ENCODE results near the gene TENT5C.
A peak's percentile ranks its signal among the peaks of the same experiment; 100 is the strongest.

TENT5C gene

DNA sequence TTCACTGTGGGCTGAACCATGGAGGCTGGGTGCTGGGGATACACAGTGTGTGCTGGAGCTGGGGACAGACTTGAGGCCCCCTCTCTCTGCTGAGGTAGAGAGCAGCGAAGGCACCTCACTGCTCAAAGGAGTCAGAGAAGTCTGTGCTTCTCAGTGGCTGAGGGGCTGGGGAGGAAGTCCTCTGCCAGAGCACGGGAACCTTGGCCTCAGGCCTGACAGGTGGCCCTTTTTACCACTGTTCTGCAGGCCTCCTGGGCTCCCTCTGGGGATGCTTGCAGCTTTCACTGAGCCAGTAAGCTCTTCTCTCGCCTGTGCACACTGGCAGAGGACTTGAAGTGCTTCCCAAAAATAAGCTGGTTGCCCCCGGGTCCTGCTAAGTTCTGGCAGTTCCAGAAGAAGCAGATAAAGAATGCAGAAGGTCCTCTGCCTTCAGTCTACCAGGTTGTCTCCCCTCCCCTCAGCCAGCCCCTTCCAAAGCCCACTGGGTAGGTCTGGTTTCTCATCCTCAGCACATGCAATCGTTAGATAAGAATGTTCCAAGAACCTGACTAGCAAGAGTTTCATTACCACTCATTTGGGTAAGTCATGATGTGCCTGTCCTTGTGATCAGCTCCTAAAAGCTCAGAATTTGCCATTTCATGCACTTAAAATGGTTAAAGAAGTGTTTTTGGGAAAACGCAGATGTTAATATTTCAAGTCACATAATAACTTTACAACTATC is 53.9 kb downstream of the TENT5C start:
- H3K9me3 ChIP-seq (ENCODE audit: control insufficient read depth, insufficient read depth, low read depth, low read length) = peaks cover 17% of the 10 kb centered on the region
- H3K27ac ChIP-seq (ENCODE audit: low read depth, low read length) = no peak overlapping the region
- H3K27me3 ChIP-seq (ENCODE audit: control insufficient read depth, insufficient read depth, low read length) = no peaks in the 10 kb centered on the region
- H3K4me3 ChIP-seq (ENCODE audit: low read depth, low read length) = no peak overlapping the region
- H3K4me1 ChIP-seq (ENCODE audit: control insufficient read depth, insufficient read depth, low read length) = peaks cover 21% of the 10 kb centered on the region
- no peaks in the 10 kb centered on the region for H3K36me3 ChIP-seq (ENCODE audit: control insufficient read depth, insufficient read depth, low read length)
- H3K9ac ChIP-seq (ENCODE audit: low read length) = no peak overlapping the region

DNA sequence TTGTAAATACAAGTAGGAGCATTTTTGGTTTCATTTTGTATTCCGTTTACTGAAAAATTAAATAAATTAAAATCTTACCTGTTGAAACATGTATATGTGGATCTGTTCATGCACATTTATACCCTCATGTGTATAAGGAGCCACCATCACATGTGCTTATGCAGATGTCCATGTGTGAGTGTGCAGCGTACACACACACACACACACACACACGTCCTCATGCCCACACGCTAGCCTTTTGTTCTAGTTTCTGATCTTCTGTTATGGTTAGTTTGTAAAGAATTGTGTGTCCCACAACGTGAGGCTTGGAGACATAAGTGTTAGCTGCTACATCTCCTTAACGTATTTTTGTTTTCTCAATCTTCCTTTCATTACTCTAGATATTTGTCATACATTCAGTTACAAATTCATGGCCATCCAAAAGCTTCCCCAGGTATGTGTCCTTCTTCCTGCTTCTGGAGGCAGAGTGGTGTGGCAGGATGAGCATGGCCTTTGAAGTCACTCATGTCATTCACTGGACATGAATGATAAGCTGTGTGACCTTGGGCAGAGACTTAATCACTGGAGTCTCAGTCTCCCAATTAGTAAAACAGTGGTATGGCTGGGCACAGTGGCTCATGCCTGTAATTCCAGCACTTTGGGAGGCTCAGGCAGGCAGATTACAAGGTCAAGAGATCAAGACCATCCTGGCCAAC is 54.6 kb downstream of the TENT5C start:
- Histone ChIP-seq H3K27me3 (ENCODE audit: control insufficient read depth, insufficient read depth, low read length) (no peaks in the 10 kb centered on the region), H3K4me1 (ENCODE audit: control insufficient read depth, insufficient read depth, low read length) (peaks cover 21% of the 10 kb centered on the region), H3K4me3 (ENCODE audit: low read depth, low read length) (no peak overlapping the region), H3K27ac (ENCODE audit: low read depth, low read length) (no peak overlapping the region), H3K9ac (ENCODE audit: low read length) (no peak overlapping the region), H3K9me3 (ENCODE audit: control insufficient read depth, insufficient read depth, low read depth, low read length) (peaks cover 17% of the 10 kb centered on the region), H3K36me3 (ENCODE audit: control insufficient read depth, insufficient read depth, low read length) (no peaks in the 10 kb centered on the region)

DNA sequence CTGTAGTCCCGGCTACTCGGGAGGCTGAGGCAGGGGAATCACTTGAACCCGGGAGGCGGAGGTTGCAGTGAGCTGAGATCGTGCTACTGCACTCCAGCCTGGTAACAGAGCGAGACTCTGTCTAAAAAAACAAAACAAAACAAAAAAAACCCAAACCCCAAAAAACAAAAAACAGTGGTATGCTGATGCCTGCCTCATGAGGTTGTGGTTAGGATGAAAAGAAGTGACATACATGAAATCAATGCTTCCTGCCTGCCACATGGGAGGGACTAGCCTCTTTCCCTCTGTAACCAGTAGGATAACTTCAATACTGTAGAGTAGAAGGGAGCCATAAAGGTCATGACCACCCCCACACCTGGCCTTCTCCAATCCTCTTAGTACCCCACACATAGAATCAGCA is 55.2 kb downstream of the TENT5C start:
- H3K4me3 ChIP-seq (ENCODE audit: low read depth, low read length) = no peak overlapping the region
- H3K9me3 ChIP-seq (ENCODE audit: control insufficient read depth, insufficient read depth, low read depth, low read length) = peaks cover 17% of the 10 kb centered on the region
- H3K4me1 ChIP-seq (ENCODE audit: control insufficient read depth, insufficient read depth, low read length) = peaks cover 19% of the 10 kb centered on the region
- no peak overlapping the region for H3K27ac ChIP-seq (ENCODE audit: low read depth, low read length)
- no peaks in the 10 kb centered on the region for H3K27me3 ChIP-seq (ENCODE audit: control insufficient read depth, insufficient read depth, low read length)
- no peaks in the 10 kb centered on the region for H3K36me3 ChIP-seq (ENCODE audit: control insufficient read depth, insufficient read depth, low read length)
- H3K9ac ChIP-seq (ENCODE audit: low read length) = no peak overlapping the region

DNA sequence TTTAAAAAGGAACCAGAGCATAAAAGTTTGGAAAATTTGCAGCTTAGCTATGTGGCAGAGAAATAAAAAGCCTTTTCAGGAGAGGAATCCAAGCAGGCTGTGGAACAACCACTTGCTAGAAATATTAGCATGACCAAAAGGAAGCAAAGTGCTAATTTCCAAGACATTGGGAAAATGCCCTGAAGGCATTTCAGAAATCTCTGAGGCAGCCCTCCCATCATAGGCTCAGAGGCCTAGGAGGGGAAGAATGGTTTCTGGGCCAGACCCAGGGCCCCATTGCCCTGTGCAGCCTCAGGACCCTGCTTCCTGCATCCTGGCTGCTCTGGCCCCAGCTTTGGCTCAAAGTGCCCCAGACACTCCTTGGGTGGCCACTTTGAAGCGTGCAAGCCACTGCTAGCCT is 56.8 kb downstream of the TENT5C start:
- Histone ChIP-seq H3K27me3 (ENCODE audit: control insufficient read depth, insufficient read depth, low read length) (no peaks in the 10 kb centered on the region), H3K9ac (ENCODE audit: low read length) (no peak overlapping the region), H3K9me3 (ENCODE audit: control insufficient read depth, insufficient read depth, low read depth, low read length) (peaks cover 17% of the 10 kb centered on the region), H3K4me3 (ENCODE audit: low read depth, low read length) (no peak overlapping the region), H3K27ac (ENCODE audit: low read depth, low read length) (0 out of 2 replicates have a peak overlapping the region, but pooled peaks have one; percentile 56), H3K36me3 (ENCODE audit: control insufficient read depth, insufficient read depth, low read length) (no peaks in the 10 kb centered on the region), H3K4me1 (ENCODE audit: control insufficient read depth, insufficient read depth, low read length) (peaks cover 5% of the 10 kb centered on the region; the same call in 1 of the 2 replicates)

DNA sequence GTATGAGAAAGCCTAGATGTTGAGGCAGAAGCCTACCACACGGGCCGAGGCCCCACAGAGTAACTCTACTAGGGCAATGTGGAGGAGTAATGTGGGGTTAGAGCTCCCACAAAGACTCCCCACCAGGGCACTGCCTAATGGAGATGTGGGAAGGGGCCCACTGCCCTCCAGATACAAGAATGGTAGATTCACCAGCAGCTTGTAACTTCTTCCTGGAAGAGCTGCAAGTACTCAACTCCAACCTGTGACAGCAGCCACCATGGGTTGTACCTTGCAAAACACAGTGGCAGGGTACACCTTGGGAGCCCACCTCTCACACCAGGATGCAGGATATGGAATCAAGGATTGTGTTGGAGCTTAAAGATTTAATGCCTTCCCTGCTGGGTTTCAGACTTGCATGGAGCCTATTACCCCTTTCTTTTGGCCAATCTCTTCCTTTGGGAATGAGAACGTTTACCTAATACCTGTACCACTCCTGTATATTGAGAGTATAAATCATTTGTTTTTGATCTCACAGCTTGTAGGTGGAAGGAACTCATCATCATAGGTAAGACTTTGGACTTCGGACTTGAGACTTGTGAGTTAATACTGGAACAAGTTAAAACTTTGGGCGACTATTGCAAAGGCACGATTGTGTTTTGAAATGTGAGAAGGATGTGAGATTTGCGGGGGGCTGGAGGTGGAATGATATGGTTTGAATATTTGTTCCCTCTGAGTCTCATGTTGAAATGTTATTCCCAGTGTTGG is 57.5 kb downstream of the TENT5C start:
- no peak overlapping the region for H3K9ac ChIP-seq (ENCODE audit: low read length)
- H3K4me1 ChIP-seq (ENCODE audit: control insufficient read depth, insufficient read depth, low read length) = peaks cover 5% of the 10 kb centered on the region; the same call in 1 of the 2 replicates
- no peaks in the 10 kb centered on the region for H3K36me3 ChIP-seq (ENCODE audit: control insufficient read depth, insufficient read depth, low read length)
- H3K27me3 ChIP-seq (ENCODE audit: control insufficient read depth, insufficient read depth, low read length) = no peaks in the 10 kb centered on the region
- H3K4me3 ChIP-seq (ENCODE audit: low read depth, low read length) = no peak overlapping the region
- no peak overlapping the region for H3K27ac ChIP-seq (ENCODE audit: low read depth, low read length)
- H3K9me3 ChIP-seq (ENCODE audit: control insufficient read depth, insufficient read depth, low read depth, low read length) = peaks cover 17% of the 10 kb centered on the region

DNA sequence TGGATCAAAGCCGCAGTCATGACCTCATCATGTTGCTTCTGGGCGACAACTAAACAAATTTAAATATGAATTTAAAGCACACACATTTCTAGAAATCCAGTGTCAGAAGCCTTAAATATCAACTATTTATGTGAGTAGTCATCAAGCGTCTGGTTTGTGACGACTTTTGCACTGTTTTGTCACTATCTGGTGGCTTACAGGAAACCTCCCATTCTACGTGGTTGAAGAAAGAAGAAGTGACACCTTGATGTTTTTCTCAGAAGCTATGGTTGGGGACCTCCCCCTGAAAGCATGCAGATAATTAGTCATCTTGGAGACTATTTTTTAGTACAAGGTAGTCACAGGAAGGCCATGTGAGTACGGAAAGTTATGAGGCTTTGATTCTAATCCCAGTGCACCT is 58.5 kb downstream of the TENT5C start:
- peaks cover 5% of the 10 kb centered on the region; the same call in 1 of the 2 replicates for H3K4me1 ChIP-seq (ENCODE audit: control insufficient read depth, insufficient read depth, low read length)
- H3K9me3 ChIP-seq (ENCODE audit: control insufficient read depth, insufficient read depth, low read depth, low read length) = peaks cover 17% of the 10 kb centered on the region
- no peak overlapping the region for H3K9ac ChIP-seq (ENCODE audit: low read length)
- no peak overlapping the region for H3K27ac ChIP-seq (ENCODE audit: low read depth, low read length)
- H3K27me3 ChIP-seq (ENCODE audit: control insufficient read depth, insufficient read depth, low read length) = no peaks in the 10 kb centered on the region
- no peaks in the 10 kb centered on the region for H3K36me3 ChIP-seq (ENCODE audit: control insufficient read depth, insufficient read depth, low read length)
- H3K4me3 ChIP-seq (ENCODE audit: low read depth, low read length) = no peak overlapping the region

DNA sequence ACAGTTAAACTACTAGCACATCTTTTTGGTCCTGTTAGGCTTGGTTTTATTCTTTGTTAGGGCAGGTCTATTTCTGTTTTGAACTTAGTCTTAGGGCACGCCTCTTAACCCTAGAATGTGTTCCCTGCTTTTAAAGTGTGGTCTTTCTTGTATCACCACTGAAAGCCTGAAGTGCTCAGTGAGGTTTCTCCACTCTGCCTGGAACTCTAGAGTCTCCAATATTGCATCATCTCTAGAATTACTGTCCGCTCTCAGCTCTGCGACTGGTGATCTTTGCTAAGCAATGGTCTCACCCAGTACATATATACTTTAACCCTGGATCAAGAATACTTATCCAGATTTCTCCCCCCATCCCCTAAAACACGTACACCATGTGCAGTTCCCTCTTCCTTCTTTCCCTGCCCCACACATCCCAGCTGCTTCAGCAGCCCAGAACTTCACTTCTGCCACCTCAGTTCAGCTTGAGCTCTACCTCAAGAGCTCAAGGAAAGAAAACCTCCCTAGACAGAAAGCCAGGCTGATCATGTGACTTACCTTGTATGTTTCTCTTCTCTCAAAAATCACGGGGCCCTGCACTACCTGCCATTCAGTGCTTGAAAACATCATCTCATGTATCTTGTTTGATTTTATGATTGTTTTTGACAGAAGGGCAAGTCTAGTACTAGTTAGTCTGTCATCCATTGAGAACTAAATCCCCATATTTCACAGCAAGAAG is 59.9 kb downstream of the TENT5C start:
- Histone ChIP-seq H3K4me1 (ENCODE audit: control insufficient read depth, insufficient read depth, low read length) (peaks cover 5% of the 10 kb centered on the region; the same call in 1 of the 2 replicates), H3K27ac (ENCODE audit: low read depth, low read length) (no peak overlapping the region), H3K4me3 (ENCODE audit: low read depth, low read length) (no peak overlapping the region), H3K9ac (ENCODE audit: low read length) (no peak overlapping the region), H3K36me3 (ENCODE audit: control insufficient read depth, insufficient read depth, low read length) (no peaks in the 10 kb centered on the region), H3K27me3 (ENCODE audit: control insufficient read depth, insufficient read depth, low read length) (no peaks in the 10 kb centered on the region), H3K9me3 (ENCODE audit: control insufficient read depth, insufficient read depth, low read depth, low read length) (peaks cover 17% of the 10 kb centered on the region)

DNA sequence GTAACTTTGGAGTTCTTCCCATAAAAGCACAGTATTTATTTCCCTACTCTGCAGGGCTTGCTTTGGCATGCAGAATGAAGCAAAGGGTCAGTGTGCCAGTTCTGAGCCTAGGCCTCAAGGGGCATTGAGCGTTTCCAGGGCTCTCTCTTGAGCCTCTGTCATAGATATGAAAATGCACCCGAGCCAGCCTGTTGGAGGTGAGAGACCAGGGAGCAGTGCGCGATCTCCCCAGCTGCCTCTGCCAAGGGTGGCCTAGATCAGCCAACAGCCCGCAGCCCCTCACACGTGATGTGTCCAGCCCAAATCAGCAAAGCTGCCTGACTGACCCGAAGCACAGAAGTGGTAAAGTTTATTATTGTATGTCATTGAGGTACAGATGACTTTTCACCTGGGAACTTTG is 63.7 kb downstream of the TENT5C start:
- no peaks in the 10 kb centered on the region; the same call in 1 of the 2 replicates for H3K9me3 ChIP-seq (ENCODE audit: control insufficient read depth, insufficient read depth, low read depth, low read length)
- no peaks in the 10 kb centered on the region for H3K27me3 ChIP-seq (ENCODE audit: control insufficient read depth, insufficient read depth, low read length)
- H3K36me3 ChIP-seq (ENCODE audit: control insufficient read depth, insufficient read depth, low read length) = no peaks in the 10 kb centered on the region
- H3K4me3 ChIP-seq (ENCODE audit: low read depth, low read length) = no peak overlapping the region
- H3K27ac ChIP-seq (ENCODE audit: low read depth, low read length) = no peak overlapping the region
- H3K4me1 ChIP-seq (ENCODE audit: control insufficient read depth, insufficient read depth, low read length) = no peaks in the 10 kb centered on the region
- no peak overlapping the region for H3K9ac ChIP-seq (ENCODE audit: low read length)

DNA sequence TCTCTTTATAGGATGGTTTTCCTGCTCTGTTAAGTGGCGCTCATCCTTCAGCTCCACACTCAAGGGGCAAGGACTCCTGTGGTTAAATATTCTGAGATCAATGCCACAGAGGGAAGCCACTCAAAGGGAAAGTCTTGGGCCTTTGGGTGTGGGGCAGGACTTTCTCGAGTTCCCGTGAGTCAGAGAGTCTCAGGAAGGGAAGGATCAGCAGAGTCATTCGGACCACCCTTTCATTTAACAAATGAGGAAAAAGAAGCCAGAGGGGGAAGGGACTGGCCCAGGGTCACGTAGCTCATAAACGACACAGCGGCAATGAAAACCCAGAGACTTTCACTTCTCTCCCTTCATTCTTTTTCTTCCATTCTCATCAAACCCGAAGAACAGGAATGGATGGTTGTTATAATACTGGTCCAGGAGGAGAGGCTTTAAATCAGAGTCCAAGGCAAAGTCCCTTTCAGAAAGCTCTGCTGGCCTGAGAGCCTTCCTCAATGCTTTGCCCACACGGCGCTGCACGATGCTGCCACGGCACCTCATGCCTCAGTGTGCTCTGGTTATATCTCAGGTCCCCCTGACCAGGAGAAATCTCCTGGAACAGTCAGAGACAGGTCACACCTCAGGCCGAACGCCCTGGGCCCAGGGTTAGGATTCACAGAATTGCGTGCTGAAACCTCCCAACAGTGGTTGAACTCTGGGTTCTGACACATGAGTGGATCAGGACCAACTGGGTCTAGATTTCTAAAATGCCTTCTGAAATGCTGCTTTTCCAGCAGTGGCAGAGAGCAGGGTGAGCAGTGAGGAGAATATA is 65.3 kb downstream of the TENT5C start:
- H3K9ac ChIP-seq (ENCODE audit: low read length) = no peak overlapping the region
- H3K36me3 ChIP-seq (ENCODE audit: control insufficient read depth, insufficient read depth, low read length) = no peaks in the 10 kb centered on the region
- H3K4me3 ChIP-seq (ENCODE audit: low read depth, low read length) = no peak overlapping the region
- no peak overlapping the region for H3K27ac ChIP-seq (ENCODE audit: low read depth, low read length)
- H3K4me1 ChIP-seq (ENCODE audit: control insufficient read depth, insufficient read depth, low read length) = no peaks in the 10 kb centered on the region
- H3K27me3 ChIP-seq (ENCODE audit: control insufficient read depth, insufficient read depth, low read length) = no peaks in the 10 kb centered on the region
- no peaks in the 10 kb centered on the region for H3K9me3 ChIP-seq (ENCODE audit: control insufficient read depth, insufficient read depth, low read depth, low read length)

DNA sequence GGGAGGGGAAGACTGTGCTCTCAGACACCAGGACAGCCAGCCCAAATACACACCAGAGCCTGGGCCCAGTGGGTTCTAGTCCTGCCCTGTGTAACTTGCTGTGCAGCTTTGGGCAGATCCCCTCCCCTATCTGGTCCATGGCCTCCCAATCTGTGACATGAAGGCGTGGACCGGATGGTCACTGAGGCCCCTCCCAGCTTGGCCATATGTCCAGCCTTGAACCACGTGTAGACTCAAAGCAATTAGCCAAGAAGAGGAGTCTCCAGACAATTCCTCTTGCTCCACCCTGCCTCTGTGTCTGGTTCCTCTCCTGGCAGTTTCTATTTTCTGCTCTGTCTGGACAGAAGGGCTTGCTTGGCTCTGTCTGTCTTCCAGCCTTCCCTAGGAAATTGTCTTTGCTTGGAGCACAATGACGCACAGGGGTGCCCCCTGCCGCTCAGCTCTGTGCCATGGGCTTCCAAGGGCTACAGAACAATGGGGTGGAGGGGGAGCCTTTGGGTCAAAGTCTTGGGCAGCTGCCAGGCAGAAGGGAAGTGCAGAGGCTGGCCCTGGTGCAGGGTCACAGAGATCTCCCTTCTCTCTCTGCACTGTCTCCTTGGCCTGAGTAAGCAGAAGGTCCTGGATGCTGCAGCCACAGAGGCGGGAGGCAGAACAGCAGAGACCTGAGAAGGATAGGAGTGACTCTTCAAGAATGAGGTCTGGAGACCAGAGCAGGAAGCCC is 66.1 kb downstream of the TENT5C start:
- Histone ChIP-seq H3K9me3 (ENCODE audit: control insufficient read depth, insufficient read depth, low read depth, low read length) (no peaks in the 10 kb centered on the region), H3K9ac (ENCODE audit: low read length) (no peak overlapping the region), H3K4me3 (ENCODE audit: low read depth, low read length) (no peak overlapping the region), H3K27me3 (ENCODE audit: control insufficient read depth, insufficient read depth, low read length) (no peaks in the 10 kb centered on the region), H3K36me3 (ENCODE audit: control insufficient read depth, insufficient read depth, low read length) (no peaks in the 10 kb centered on the region), H3K27ac (ENCODE audit: low read depth, low read length) (no peak overlapping the region), H3K4me1 (ENCODE audit: control insufficient read depth, insufficient read depth, low read length) (no peaks in the 10 kb centered on the region)
